CD4-positive, CD25-positive, alpha-beta regulatory T cell (primary cell): ENCODE data around the gene DENND10. TPM values are rescaled to one million over a fixed set of nuclear protein-coding genes. Genes with fewer than 3 reads are reported as not detected.
"Not testable (repeated sequence)": the region's sequence is repeated elsewhere in the genome, so short reads cannot be mapped to it uniquely, and the experiment has no call there.

Experiments used
- ATAC-seq, 2 donors: fragments of 150-1000 bp; cut with Tn5 transposase; one replicate each; pipeline ENCODE4 v1.10.0; 2021; ENCODE audit warnings: low read depth in 2 of 2, moderate number of reproducible peaks in 2 of 2, moderate library complexity in 1 of 2
- DNase-seq, 3 donors: peaks; one replicate each; pipeline versions ENCODE4 v3.0.0 to v3.0.0-alpha.2; 2012 to 2022; ENCODE audit warnings: mixed read lengths in 1 of 3
- H3K27ac ChIP-seq: one replicate; pipeline ENCODE4 v1.7.0; 2013; ENCODE audit warnings: mild to moderate bottlenecking, low read length; ENCODE audit not compliant: insufficient read depth, poor library complexity, severe bottlenecking
- H3K27me3 ChIP-seq: one replicate; pipeline ENCODE4 v1.7.0; 2013; ENCODE audit warnings: low read length; ENCODE audit not compliant: control insufficient read depth, insufficient read depth
- H3K36me3 ChIP-seq: one replicate; pipeline ENCODE4 v1.7.0; 2013; ENCODE audit warnings: mild to moderate bottlenecking, low read length, moderate library complexity; ENCODE audit not compliant: control insufficient read depth, insufficient read depth
- H3K4me1 ChIP-seq: 2 replicates; pipeline ENCODE4 v1.7.0; 2013; ENCODE audit warnings: mild to moderate bottlenecking, low read length; ENCODE audit not compliant: insufficient read depth, control insufficient read depth, poor library complexity, severe bottlenecking
- H3K4me3 ChIP-seq: one replicate; pipeline ENCODE4 v1.7.0; 2013; ENCODE audit warnings: low read depth, mild to moderate bottlenecking, low read length, moderate library complexity
- H3K9me3 ChIP-seq, 2 experiments: 1 replicate in 1 of 2; 2 replicates in 1 of 2; pipeline ENCODE4 v1.7.0; 2013; ENCODE audit warnings: low read length in 2 of 2, mild to moderate bottlenecking in 1 of 2, moderate library complexity in 1 of 2; ENCODE audit not compliant: control insufficient read depth in 2 of 2
- H3K27ac Mint-ChIP-seq, 3 donors: one replicate each; pipeline ENCODE4 v1.8.0; 2020 to 2022; ENCODE audit warnings: mild to moderate bottlenecking in 3 of 3, mixed read lengths in 3 of 3, moderate library complexity in 2 of 3
- H3K27me3 Mint-ChIP-seq: one replicate; pipeline ENCODE4 v1.8.0; 2022; ENCODE audit warnings: mild to moderate bottlenecking, mixed read lengths
- H3K36me3 Mint-ChIP-seq: one replicate; pipeline ENCODE4 v1.8.0; 2020; ENCODE audit warnings: mixed read lengths
- H3K4me1 Mint-ChIP-seq, 4 donors: one replicate each; pipeline ENCODE4 v1.8.0; 2020 to 2022; ENCODE audit warnings: mixed read lengths in 4 of 4, mild to moderate bottlenecking in 1 of 4
- H3K4me3 Mint-ChIP-seq, 4 donors: one replicate each; pipeline ENCODE4 v1.8.0; 2020 to 2022; ENCODE audit warnings: mild to moderate bottlenecking in 4 of 4, mixed read lengths in 4 of 4, moderate library complexity in 3 of 4
- H3K9me3 Mint-ChIP-seq, 7 donors: one replicate each; pipeline ENCODE4 v1.8.0; 2020 to 2022; ENCODE audit warnings: mixed read lengths in 7 of 7, mild to moderate bottlenecking in 3 of 7, moderate library complexity in 2 of 7
- polyA plus RNA-seq, 4 donors: library from polyadenylated mRNA; unstranded; fragments of 300-500 nt; fragmentation: Illumina TruSeq; gene quantifications; one replicate each; pipeline ENCODE4 v1.2.3, GENCODE V29; 2021
- total RNA-seq: library from RNA; stranded (reverse); gene quantifications from one replicate; pipeline ENCODE4 v1.2.3, GENCODE V29; 2022

Gene DENND10
- total and polyA plus RNA-seq, 5 donors from 2014 or later, result 72.3 to 121 (median 91.0) TPM

- peak within 1 kb of the TSS; percentile 98 for H3K4me3 ChIP-seq
- Mint-ChIP-seq H3K9me3 (peaks cover 0 to 1% (median 0%) of the 10 kb centered on the region in 7 donors), H3K27me3 (no peaks in the 10 kb centered on the region), H3K4me1 (peaks cover 10 to 44% (median 31%) of the 10 kb centered on the region in 4 donors), H3K36me3 (peaks cover 11% of the 10 kb centered on the region), H3K4me3 (peak within 1 kb of the TSS; percentile 96 to 99 (median 98)), H3K27ac (peak within 1 kb of the TSS; percentile 92 to 99 (median 93))
- H3K27ac ChIP-seq, result peak within 1 kb of the TSS; percentile 75
- H3K9me3 ChIP-seq, result no peaks in the 10 kb centered on the region
- DNase-seq, result peak; percentile 89 to 93 (median 90)
- peaks cover 12% of the 10 kb centered on the region for H3K36me3 ChIP-seq
- peaks cover 30% of the 10 kb centered on the region for H3K4me1 ChIP-seq
- H3K27me3 ChIP-seq, result no peaks in the 10 kb centered on the region
- ATAC-seq, result peak; percentile 97 to 98
Measured at GRCh38 chr10:119178372-119179119, 74.6 kb downstream of the DENND10 start, which contains the start of gene PRDX3. Gene PRDX3, minus strand, starts transcription at chr10:119178812. Its CDS starts 22 bp downstream, at chr10:119178790.

GRCh38 chr10:119180850-119181400 lies 77.0 kb downstream of the DENND10 start:
- not testable (repeated sequence) for H3K36me3 ChIP-seq, H3K27me3 Mint-ChIP-seq, H3K9me3 Mint-ChIP-seq, H3K36me3 Mint-ChIP-seq, H3K27me3 ChIP-seq, DNase-seq, H3K27ac Mint-ChIP-seq, H3K4me3 Mint-ChIP-seq, H3K4me3 ChIP-seq, ATAC-seq, H3K9me3 ChIP-seq, H3K27ac ChIP-seq
- H3K4me1 ChIP-seq, result peaks cover 30% of the 10 kb centered on the region
- H3K4me1 Mint-ChIP-seq, result peaks cover 5 to 35% (median 22%) of the 10 kb centered on the region in 4 donors

GRCh38 chr10:119183664-119184412 lies 79.9 kb downstream of the DENND10 start:
- no peak for ATAC-seq
- peak overlapping the region in 2 of 4 donors; percentile 71 to 85 for H3K4me3 Mint-ChIP-seq
- no peaks in the 10 kb centered on the region for H3K27me3 ChIP-seq

More at GRCh38 chr10:119183664-119184412, 79.9 kb downstream of the DENND10 start:
- Mint-ChIP-seq H3K27ac (peak overlapping the region in 1 of 3 donors; percentile 43), H3K9me3 (no peaks in the 10 kb centered on the region), H3K27me3 (no peaks in the 10 kb centered on the region), H3K36me3 (no peaks in the 10 kb centered on the region), H3K4me1 (peaks cover 2 to 14% (median 6%) of the 10 kb centered on the region in 4 donors)
- H3K4me1 ChIP-seq, result peaks cover 6% of the 10 kb centered on the region
- H3K36me3 ChIP-seq, result no peaks in the 10 kb centered on the region
- no peak overlapping the region for H3K27ac ChIP-seq
- H3K4me3 ChIP-seq, result no peak overlapping the region
- peak in 1 of 3 donors; percentile 26 for DNase-seq
- H3K9me3 ChIP-seq, result no peaks in the 10 kb centered on the region

Other genes with a start within 250 kb of the DENND10 start
- 0.27 TPM for gene NANOS1, start 74.4 kb upstream of the DENND10 start, total RNA-seq
- not detected for gene NANOS1, start 74.4 kb upstream of the DENND10 start, polyA plus RNA-seq
- gene EIF3A, start 23.3 kb upstream of the DENND10 start, total RNA-seq, result 203 TPM
- 10 to 100 TPM; 66.4 to 74.8 (median 68.6) TPM for gene EIF3A, start 23.3 kb upstream of the DENND10 start, polyA plus RNA-seq
- gene SFXN4, start 61.6 kb downstream of the DENND10 start, total RNA-seq, result 10.7 TPM
- 10 to 100 TPM; 10.7 to 23.7 (median 16.5) TPM for gene SFXN4, start 61.6 kb downstream of the DENND10 start, polyA plus RNA-seq
- gene PRDX3, start 74.7 kb downstream of the DENND10 start, total RNA-seq, result 22.5 TPM
- gene PRDX3, start 74.7 kb downstream of the DENND10 start, polyA plus RNA-seq, result 100 to 1,000 TPM in 3 of 4 donors, 10 to 100 TPM in 1; 97.1 to 140 (median 133) TPM
- 46.4 TPM for gene GRK5, start 103.5 kb downstream of the DENND10 start, total RNA-seq
- gene GRK5, start 103.5 kb downstream of the DENND10 start, polyA plus RNA-seq, result 10 to 100 TPM in 3 of 4 donors, 1 to 10 TPM in 1; 5.1 to 14.7 (median 12.6) TPM